Stimulated activated CD8-positive, alpha-beta memory T cell treated with anti-CD3 and anti-CD28 coated beads, Interleukin-7, amount 100 ng/mL, for 1 hour (primary cell): ENCODE measurements around the gene PGBD5.

Experiments
- DNase-seq, 2 donors: peaks; one replicate each; pipeline ENCODE4 v3.0.0-alpha.2; 2020; ENCODE audit warnings: low read depth in 2 of 2

Gene PGBD5

DNA sequence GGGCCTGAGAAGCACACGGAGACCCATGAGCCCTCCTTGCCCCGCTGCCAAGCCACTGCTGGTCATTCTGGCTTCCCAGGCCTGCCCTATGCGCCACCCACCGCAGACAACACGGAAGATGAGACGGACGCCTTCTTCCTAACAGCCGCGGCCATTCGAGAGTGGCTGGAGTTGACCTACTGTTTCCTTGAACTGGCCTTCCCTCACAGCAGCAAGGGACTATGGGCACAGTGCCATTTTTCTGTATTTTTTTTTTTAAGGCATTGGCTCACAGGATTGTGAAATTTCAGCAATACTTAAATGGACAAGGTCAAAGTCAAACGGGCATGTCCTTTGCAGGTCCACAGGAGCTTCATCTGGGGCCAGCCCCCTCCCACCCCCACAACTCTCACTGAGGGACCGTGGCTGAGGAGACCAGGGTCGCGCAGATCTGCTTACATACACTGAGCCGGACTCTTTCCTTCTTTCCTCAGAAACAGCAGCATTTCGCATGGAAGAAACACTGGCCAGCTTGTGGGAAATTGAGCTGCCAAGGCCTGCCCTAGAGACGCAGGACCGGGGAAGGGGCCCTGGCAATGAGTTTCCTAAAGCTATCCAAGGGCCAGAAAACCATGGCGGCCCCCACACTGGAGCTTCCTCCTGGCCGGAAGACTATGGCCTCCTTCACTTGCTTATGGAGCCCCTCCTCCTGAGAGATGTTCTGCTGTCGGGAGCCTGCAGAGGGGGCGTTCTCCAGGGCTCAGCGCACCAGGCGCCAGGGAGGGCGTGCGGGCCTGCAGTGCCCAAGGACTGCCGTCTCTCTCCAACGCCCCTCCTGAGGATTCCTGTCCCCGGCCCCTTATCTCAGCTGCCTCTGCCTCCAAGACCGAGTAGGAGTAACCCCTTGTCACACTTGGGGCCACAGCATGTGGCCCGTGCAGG is 98.9 kb downstream of the PGBD5 start:
- no peak for DNase-seq

DNA sequence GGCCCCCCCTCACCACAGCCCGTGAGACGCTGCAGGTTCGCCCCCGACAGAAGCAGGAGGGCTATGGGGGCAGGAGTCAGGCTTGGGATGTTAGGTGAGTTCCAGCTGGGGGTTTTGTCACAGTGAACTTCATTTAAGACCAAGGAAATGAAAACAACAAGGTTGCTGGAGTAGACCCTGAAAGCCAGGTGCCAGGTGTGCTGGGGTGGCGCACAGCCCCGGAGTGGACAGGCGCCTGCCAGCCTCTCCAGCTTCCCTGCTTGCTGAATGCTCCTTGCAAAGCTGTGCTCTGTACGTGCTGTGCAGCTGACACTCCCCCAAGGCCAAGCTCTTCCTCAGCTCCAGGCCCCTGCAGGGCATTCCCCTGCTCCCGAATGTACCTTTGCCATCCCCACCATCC is 102.4 kb downstream of the PGBD5 start:
- no peak for DNase-seq

DNA sequence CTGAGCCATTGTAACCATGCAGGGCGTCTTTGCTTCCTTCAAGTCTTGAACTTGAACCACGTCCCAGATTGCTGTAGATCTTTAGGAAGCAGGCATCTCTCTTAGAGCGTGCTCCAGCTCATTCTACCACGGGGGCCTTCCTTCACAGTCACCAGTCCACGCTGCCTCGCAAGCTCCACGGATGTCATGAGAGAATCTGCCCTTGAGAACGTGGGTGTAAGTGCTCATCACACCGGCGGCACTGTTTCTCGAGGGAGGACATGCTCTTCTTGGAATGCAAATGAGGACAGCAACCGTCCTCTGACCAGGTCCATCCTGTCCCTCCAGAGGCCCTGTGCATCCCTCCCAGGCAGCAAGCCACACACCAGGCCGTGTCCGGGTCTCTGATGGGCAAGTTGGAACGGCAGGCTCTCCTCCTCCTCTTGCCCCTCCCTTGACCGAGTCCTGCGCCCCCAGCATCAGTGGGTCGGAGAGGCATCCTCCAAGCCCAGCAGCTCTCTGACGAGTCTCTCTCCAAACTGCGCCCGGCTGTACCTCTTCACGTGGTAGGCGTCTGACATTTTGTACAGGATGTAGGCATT is 103.1 kb downstream of the PGBD5 start:
- no peak for DNase-seq

DNA sequence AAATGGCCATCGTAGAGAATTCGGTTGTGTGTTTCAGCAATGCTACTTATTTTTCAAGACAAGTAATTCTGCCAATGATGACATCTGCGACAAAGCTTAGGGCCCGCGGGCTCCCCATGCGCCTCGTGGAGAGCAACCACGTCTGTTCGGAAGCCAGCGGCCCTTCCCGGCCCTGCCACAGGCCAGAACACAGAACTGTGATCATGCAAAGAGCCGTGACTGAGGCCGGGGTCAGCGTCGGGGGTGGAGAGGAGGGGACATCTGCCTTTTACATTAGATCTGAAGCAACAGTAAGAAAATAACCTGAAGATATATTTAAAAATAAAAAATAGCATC is 103.7 kb downstream of the PGBD5 start:
- no peak for DNase-seq

DNA sequence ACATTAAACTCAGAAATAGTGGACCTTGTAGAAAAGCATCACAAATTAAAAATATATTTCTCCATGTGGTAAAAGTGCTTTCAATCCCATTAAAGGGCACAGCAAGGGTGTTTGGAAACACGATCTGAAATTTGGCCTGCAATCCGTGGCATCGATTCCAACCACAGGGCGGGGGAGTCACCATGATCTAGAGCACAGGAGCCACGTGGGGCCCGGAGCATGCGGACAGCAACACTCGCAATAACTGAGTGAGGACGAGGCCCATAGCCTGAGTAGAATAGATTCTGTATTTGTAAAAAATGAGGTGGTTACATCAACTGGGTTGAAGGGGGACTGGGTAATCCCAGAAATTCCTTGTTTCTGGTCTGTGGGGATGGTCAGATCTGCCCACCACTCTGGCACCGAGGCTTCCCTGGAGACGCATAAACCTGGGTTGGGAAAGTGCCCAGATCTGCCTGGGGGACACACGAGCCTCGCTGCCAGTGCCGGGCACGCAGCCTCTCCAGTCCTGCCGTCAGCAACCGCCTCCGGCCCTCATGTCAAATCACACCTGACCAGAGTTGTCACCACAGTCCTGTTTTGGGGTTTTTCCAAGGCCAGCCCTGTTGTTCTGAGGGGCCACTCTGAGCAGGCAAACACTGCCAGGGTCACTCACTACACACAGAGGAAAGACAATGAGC is 104.3 kb downstream of the PGBD5 start:
- no peak for DNase-seq

DNA sequence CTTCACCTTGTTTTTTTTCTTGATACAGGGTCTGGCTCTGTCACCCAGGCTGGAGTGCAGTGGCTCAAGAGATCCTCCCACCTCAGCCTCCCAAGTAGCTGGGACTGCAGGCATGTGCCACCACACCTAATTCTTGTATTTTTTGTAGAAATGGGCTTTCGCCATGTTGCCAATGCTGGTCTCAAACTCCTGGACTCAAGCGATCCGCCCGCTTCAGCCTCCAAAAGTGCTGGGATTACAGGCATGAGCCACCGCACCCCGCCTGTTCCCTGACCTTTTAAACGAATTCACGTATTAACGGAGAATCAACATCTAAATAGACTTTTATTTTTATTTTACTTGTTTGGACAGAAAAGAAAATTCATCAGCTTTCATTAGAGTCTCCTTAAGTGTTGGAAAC is 104.8 kb downstream of the PGBD5 start:
- DNase-seq = no peak

DNA sequence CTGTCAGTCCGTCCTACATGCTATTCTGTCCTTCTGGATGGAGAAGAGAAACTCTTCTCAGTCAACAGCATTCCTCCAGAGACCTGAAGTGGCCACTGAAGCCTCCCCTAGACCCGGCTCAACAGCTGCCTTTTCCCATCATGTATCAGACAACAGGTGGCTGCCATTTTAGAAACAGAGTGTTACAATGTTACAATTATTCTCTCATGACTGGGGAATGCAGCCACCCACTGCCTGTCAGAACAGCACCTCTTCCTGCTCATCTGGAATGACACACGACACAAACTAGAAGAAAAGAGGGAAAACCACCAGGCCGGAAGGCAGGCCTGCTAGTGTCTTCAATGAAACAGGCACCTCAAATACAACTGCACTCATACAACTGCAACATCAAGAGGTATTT is 105.3 kb downstream of the PGBD5 start:
- no peak for DNase-seq

DNA sequence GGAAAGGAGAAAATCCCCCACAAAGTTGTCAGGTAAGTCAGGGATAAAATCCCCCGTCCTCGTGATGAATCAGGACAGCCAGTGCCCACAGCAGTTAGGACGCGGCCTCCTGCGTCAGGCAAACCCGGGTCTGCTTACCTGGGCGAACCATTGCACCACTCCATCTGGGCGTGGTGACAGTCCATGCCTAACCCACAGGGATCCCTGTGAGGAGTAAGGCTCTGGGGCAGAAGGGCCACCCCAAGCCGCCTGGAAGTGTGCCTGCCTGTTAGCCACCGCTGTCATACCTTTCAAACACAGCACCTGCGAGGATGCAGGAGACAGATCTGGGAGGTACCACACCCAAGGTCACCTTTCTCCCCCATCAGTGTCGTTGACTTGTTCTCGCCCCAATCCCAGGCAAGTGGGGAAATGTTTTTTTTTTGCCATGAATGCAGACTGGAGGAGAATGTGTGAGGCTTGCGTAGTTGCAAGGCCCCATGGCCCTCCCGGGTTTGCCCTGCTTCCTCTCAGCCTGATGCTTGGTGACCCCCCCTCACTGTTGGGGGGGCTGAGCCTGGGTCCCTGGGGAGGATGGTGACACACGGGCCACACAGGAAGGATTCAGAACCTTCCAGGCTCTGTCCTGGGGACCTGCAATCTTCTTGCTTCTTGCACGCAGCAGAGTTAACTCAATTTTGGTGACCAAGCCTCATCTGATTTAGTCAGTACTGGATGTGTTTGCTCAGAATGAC is 107.0 kb downstream of the PGBD5 start:
- DNase-seq = no peak

DNA sequence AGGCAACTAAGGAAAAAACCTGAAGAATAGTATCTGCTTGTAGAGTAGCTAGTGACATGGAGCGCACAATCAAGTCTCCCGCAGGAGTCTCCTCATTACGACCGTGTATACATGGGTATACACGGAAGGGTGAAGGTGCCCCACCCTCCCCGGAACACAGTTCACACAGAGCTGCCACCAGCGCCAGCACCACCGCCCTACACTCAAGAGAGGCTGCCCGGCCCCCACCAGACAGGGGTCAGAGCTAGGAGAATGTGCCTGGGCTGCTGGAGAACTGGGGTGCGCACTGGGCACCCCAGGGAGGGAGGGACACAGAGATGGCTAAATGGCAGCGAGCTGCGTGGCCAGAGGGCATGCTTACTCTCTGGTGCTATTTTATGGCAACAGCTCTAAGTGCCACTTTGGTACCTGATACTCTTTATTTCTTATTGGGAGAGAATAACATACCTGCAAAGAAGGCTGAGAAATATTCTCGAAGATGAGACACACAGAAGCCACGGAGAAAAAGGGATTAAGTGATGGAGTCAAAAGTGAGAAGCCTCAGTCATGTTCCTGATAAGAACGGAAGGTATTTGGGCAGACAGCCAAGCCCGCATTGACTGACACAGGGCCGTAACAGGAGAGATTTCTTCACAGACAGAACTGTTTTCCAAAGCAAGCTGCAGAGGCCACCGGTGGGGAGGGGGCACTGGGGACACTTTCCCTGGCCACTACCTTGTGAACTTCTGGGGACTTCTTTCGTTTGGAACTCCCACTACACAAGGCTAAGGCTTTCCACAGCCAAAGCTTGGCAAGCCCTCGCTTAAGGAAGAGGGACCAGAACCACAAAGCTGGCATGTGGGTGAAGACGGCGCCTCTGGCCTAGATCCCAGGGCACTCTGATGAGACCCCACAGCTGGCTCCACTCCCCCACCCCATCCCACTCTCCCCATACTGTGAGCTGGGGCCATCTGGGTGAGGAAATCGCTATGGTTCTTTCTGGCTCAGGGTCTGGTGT is 108.0 kb downstream of the PGBD5 start:
- DNase-seq = no peak

DNA sequence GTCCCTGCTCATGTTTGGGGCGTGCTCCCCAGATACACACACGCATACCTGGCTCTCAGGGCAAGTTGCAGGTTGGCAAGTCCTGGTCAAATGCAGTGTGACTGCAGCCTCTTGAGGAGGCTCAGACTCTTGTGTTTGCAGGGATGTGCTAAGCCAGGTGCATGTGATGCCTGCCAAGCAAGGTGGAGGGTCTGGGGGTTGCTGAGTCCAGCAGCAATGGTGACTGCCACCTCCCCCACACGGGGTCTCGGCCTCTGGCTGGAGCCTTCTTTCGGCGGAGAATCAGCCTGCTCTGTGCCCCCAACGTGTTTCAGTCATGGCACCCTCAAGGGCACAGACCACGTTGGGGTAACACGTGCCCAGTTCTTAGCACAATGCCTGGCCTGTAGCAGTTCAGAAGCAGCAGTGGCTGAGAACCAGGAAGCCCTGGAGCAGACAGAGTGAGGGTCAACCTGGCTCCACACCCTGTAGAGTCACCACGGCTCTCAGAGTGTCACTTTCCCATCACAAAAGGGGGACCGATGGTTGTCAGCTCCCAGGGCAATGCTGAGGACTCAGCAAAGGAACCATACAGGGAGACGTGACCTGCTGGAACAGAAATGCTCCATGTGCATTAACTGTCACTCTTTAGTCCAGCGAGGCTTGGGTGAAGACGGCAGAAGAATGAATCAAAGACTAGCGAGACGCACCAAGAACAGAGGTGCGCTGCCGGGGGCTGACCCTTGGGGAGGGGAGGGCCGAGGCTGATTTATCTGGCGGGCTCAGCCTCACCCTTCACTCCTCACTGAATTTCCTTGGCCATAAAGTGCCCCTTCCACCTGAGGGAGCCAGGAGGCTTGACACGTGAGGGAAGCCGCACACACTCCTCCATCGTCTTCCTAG is 109.0 kb downstream of the PGBD5 start:
- DNase-seq = no peak

DNA sequence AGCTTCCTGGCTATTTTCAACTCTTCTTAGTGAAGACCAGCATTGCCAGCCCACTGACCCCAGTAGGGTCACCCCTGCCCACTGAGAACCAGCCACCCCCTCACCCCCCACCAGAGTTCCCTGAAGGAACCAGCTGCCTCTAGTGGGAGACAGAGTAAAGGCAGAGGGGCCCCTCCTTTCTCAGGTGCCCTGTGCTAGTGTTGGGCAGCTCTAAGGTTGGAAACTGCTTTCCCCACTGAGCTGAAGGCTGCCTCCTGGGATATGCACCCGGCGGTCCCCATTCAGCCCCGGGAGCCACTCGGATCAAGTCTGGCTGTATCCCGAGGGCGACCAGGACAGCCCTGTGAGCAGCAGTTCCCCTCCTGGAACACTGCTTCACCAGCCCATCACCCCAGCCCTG is 111.0 kb downstream of the PGBD5 start:
- DNase-seq = no peak

DNA sequence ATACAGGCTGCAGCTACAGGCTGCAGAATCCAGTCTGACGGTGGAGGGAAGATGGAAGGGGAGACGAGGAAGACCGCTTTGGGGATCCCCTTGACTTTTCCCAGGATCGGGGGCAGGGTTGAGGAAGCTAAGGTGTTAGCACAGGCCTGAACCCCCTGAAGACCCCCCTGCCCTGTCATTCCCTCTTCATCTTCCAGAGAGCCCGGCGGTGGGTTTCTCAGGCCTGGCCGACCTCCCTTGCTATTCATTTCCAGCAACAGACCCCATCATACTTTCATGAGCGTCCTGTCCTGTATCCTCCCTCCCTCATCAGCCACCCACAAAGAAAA is 112.0 kb downstream of the PGBD5 start:
- no peak for DNase-seq

DNA sequence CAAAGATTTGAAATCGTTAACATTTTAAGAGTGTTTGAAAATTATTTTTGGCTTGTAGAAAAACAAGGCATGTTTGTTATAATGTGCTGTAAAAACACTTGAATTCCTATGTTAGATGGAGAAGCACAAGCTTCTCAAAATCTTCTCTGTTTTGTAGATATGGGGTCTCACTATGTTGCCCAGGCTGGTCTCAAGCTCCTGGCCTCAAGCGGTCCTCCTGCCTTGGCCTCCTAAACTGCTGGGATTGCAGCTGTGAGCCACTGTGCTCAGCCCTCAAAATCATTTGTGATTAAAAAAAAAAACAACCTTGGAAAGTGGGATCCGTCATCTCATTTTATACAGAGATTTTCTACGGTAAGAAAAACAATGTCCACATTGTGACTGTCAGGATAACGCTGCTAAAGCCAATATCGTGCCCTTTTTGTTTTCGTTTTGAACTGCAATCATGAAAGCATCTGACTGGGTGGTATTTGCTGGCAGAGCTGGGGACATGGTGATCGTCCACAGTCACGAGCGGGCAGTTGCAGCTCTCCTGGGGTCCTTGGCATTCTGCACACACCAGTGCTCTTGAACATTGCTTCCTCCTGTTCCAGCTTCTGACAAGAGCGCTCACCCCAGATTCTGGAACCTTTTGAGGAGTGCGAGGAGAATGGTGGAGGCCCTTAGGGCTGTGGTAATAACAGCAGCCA is 112.5 kb downstream of the PGBD5 start:
- no peak for DNase-seq

DNA sequence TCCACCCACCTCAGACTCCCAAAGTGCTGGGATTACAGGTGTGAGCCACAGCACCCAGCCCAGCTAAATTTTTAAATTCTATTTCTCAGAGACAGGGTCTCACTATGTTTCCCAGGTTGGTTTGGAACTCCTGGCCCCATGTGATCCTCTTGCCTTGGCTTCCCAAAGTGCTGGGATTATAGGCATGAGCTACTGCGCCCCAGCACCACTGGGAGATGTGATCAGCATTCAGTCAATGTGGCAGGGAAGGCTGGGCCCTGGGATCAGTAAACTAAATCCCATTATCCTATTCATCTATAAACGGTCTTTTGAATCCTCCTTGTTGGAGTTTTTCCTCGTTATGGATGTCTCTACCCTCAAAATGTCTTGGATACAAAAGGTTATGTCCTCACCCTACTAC is 113.5 kb downstream of the PGBD5 start:
- DNase-seq = no peak

DNA sequence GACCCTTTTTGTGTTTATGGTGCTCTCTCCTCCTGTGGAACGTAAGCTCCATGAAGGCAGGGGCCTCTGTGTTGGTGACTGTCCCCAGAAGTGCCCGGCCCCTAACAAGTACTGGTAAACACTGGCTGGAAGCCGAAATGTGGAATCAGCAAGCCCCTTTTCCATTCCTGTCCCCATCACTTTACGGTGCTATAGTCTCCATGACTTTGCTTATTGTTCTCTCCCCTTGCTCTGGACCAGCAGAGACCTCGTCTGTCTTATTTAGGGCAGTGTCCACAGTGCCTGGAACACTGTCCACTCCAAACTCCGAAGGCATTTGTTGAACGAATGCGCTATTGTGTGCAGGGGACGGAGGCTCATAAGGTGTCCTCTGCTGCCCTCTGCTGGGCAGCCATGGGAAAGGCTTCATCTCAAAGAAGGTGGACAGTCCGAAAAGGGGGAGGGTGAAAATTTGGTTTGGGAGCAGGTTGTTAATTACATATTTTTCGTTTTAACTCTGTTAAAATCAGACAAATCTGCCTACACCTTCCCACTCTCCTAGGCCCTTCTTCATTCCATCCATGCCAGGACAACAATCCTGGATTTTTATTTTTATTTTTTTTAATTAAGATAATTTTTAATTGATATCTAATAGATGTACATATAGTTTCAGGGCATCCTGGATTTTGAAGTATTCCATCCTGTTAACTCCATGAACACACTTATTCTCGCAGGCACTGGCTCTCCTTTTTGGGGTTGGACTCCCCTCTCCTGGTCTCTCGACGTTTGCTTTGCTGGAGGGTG is 115.6 kb downstream of the PGBD5 start:
- DNase-seq = peak; percentile 29 to 41

DNA sequence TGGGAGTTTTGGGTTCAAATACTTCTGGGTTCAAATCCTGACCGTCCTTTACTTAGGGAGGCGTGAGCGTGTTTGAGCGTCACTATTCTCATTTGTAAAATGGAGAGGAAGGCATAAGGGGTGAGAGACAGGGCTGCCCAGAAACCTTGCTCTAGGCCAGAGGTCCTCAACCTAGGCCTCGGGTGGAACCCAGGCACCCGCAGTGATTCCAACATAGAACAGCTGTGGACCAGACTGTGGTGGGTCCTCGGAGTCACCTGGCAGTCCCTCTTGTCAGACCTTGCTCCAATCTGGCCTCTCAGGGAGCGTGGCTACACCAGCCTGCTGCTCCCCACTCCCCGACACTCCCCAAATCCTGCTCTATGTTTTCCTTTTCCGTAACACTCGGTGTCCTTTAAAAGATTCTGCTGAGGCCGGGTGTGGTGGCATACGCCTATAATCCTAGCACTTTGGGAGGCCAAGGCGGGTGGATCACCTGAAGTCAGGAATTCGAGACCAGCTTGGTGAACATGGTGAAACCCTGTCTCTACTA is 116.4 kb downstream of the PGBD5 start:
- no peak for DNase-seq

DNA sequence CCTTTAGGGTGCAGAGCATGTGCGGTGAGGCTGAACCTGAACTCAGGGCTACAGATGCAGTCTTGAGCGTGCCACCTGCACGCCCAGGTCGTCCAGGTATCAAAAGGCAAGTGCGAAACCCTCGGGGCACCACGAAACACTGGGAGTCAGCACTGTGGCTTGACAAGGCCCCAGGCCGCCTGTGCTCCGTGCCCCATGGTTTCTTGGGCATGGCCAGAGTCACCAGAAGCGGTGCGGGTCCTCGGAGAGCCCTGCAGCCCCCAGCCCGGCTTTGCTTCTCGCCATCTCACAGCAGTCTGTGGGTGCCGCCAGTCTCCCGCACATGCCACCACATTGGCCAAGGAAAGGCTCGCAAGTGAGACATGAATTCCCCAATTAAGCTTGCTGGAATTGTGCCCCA is 117.3 kb downstream of the PGBD5 start:
- DNase-seq = no peak

DNA sequence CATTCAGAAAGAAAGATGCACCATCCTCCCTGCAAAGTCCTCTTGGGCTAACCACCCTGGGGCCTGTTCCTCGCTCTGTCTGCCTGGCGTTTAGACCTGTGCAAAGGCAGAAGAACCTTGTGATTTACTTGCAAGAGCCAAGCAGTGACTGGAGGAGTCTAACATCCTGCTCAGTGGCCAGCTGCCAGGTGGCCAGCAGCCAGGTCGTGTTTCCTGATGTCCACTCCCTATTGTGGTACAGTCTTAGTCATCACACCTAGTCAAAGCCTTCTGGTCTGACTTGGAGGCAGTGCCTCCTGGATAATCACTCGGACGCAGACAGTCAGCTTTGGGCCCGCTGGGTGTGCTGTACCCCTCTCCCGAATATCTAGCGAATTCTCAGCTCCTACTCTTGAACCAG is 118.1 kb downstream of the PGBD5 start:
- no peak for DNase-seq

DNA sequence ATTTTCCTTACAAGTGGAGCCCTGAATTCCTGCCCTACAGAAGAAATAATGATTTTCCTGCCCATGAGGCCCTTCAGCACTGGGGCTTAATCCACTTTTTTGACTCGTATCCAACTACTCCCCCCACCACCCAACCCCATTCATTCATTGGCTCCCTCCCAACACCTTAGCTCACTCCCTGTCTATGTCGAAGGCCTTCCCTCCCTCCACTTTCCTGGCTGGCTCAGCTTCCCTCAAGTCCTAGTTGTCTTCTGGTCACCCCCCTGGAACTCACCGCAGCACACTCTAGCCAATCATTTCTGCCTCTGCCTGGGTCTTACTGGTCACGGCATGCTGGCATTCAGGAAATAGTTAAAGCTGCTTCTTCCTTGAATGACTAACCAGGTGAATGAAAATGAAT is 118.9 kb downstream of the PGBD5 start:
- DNase-seq = no peak
